HG03060 (cell line): Measurements from ENCODE around the gene SLC6A18.
"Not testable (repeated sequence)": the region's sequence is repeated elsewhere in the genome, so short reads cannot be mapped to it uniquely, and the experiment has no call there.

Experiments
- ATAC-seq: cut with Tn5 transposase; IDR thresholded peaks from one replicate; pipeline ENCODE4 v1.9.1; 2021; ENCODE audit warnings: low read depth, moderate number of reproducible peaks; ENCODE audit not compliant: unreplicated experiment

SLC6A18 gene

GRCh38 chr5:1284336-1284970, 59.3 kb downstream of the SLC6A18 start:
- not testable (repeated sequence) for ATAC-seq

- ATAC-seq = no peak
Observed at GRCh38 chr5:1285141-1285540, 60.0 kb downstream of the SLC6A18 start.

- ATAC-seq = no peak
Observed at GRCh38 chr5:1285883-1286291, 60.7 kb downstream of the SLC6A18 start.

GRCh38 chr5:1288439-1289335, 63.5 kb downstream of the SLC6A18 start:
- ATAC-seq = no peak

GRCh38 chr5:1289559-1289958, 64.4 kb downstream of the SLC6A18 start:
- ATAC-seq = not testable (repeated sequence)

- ATAC-seq = not testable (repeated sequence)
Observed at GRCh38 chr5:1290956-1291355, 65.8 kb downstream of the SLC6A18 start.

GRCh38 chr5:1291611-1292080, 66.5 kb downstream of the SLC6A18 start:
- no peak for ATAC-seq

GRCh38 chr5:1292139-1292538, 67.0 kb downstream of the SLC6A18 start:
- ATAC-seq = no peak

GRCh38 chr5:1292846-1293415, 67.8 kb downstream of the SLC6A18 start:
- ATAC-seq = no peak

GRCh38 chr5:1293416-1294205, 68.4 kb downstream of the SLC6A18 start:
- no peak for ATAC-seq

GRCh38 chr5:1294206-1294834, 69.1 kb downstream of the SLC6A18 start:
- no peak for ATAC-seq

GRCh38 chr5:1294835-1295649, 69.9 kb downstream of the SLC6A18 start, which contains the start of gene TERT:
Gene TERT (minus strand): TSS chr5:1295068. CDS start chr5:1294989, 79 bp downstream.
- no peak for ATAC-seq

GRCh38 chr5:1295650-1296037, 70.5 kb downstream of the SLC6A18 start:
- no peak for ATAC-seq
